Fibroblast of lung (primary cell): ENCODE measurements around the gene B4GALT6.

ENCODE experiments used
- CTCF ChIP-seq, 2 donors: IDR thresholded peaks in 1 of 2; conservative IDR thresholded peaks in 1 of 2; 1 replicate in 1 of 2; 2 replicates in 1 of 2; pipeline ENCODE4 v1.5.1; 2011 to 2012; ENCODE audit warnings: low read length in 2 of 2, control low read depth in 1 of 2, inconsistent platforms in 1 of 2, low read depth in 1 of 2, mild to moderate bottlenecking in 1 of 2
- EZH2 ChIP-seq: IDR thresholded peaks from 2 replicates; pipeline ENCODE4 v1.5.1; 2012; ENCODE audit warnings: low read length, control low read depth, mild to moderate bottlenecking; ENCODE audit errors: missing control alignments

- TF ChIP-seq CTCF (conservative IDR thresholded peaks at IDR 0.05 in 1 of 2, IDR thresholded peaks at IDR 0.05 in 1 of 2; ENCODE audit: low read depth in 1 of 2, low read length in 2 of 2) (no peak), EZH2 (no peak)
Observed at GRCh38 chr18:31700990-31701389, 16.6 kb upstream of the B4GALT6 start.
